Heart left ventricle (tissue), 13 donors: Measurements from ENCODE around the gene HES5.

ENCODE experiments used
- CTCF ChIP-seq, 12 donors: fragments of 200-600 bp; sonication (generic) in 4 of 12; IDR thresholded peaks; one replicate each; pipeline versions ENCODE4 v1.5.0 to v1.8.0; 2018 to 2022; ENCODE audit warnings: antibody characterized with exemption in 12 of 12, mild to moderate bottlenecking in 5 of 12
- POLR2A ChIP-seq, 2 donors: fragments of 450-650 bp; IDR thresholded peaks; one replicate each; pipeline ENCODE4 v1.6.1; 2017; ENCODE audit warnings: antibody characterized with exemption in 2 of 2, mild to moderate bottlenecking in 2 of 2, moderate library complexity in 2 of 2
- donor health status: ischemic (EF 13 %, LVEDD 7.1; RV severe dilation, severe dysfunction).
- donor health status: DM: no; HTN: yes; CAD: no.
- donor health status: DM: no; HTN: no; CAD: no.
- donor health status: ischemic (EF 25% LVEDD 6.9; RV normal size, moderate dysfunction).
- donor health status: ischemic (EF 25% LVEDD 5.7; RV mildly dilated, moderate dysfunction).
- donor health status: ischemic (EF 35%, LVEDD 5.7; RV mildly dilated, moderate dysfunction).
- donor health status: nonischemic (EF 11% LVEDD 7.7; RV severe dilation, severe dysfunction).
- donor health status: DM: yes; HTN: yes; CAD: no.
- donor health status: PGD.
- donor health status: ischemic (EF 29% LVEDD 5.4; RV normal size, mild dysfunction).
- donor health status: nonischemic (EF 23%, LVEDD 6.1; RV moderate dilation, normal function).

- no peak for TF ChIP-seq POLR2A (IDR thresholded peaks at IDR 0.05)
- TF ChIP-seq CTCF (IDR thresholded peaks at IDR 0.05) = no peak
Measured at GRCh38 chr1:2560299-2561073, 30.4 kb upstream of the HES5 start.
